GM19035 (cell line): ENCODE data around the gene CNTN6.

Source experiments
- ATAC-seq: cut with Tn5 transposase; IDR thresholded peaks from one replicate; pipeline ENCODE4 v1.9.1; 2021; ENCODE audit not compliant: unreplicated experiment

The CNTN6 gene

DNA sequence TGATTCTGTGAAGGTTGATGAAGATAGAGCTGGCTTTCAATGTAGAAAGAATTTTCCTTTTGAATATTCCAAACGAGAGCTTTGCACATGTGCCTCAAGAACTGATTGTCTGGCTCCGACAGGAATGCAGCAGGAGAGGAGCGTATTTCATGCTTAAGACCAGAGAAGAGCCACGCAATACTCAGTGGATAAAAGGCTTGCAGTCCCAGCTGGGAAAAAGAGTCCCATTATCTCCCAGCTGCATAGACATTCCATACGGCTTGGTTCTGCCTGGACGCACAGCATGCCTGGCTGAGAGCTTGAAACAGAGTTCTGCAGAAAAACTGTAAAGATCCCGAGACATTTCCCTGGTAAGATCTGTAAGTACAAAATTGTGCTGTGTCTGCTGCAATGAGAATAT, at the start of gene CNTN6:
CNTN6 (plus strand) TSS at position 254 of the 400 bp plus-strand sequence. CDS start 54,985 bp downstream, outside the sequence.
- ATAC-seq = no peak

GRCh38 chr3:1048558-1048957, 44.3 kb upstream of the CNTN6 start:
- no peak for ATAC-seq

DNA sequence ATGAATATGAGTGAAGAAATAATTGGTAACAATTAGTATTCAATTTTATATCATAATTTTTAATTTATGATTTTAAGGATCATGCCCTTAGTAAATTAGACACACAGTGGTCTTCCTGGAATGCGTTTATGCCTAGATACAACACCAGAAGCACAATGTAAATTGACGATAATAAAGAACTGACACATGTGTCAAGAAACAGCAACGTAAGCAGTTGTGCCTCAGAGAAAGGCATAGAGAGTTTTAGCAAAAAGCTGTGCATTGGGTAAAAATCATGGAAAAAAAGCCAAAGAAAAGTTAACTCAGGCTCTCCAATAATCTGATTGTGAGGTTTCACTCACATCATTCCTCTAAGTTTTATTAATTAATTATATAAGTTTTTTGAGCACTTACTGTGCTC, 37.0 kb upstream of the CNTN6 start:
- ATAC-seq = no peak

DNA sequence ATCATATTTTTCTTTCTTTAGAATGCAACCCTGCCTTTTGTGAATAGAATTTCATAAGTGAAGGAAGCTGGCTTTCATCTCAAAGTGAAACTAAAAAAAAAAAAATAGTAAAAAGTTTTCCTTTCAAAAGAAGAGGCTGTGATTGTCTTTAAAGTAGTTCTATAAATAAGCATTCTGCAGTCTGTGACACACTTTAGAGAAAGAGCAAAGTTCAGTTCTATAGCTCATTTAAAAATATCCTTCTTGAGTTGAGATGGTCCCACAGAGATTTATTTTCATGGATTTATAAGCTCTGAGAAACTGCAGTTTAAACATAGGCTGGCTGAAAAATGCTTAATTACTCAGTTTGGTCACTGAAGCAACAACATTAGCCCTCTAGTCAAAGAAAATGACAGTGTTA, 36.1 kb upstream of the CNTN6 start:
- ATAC-seq = no peak

DNA sequence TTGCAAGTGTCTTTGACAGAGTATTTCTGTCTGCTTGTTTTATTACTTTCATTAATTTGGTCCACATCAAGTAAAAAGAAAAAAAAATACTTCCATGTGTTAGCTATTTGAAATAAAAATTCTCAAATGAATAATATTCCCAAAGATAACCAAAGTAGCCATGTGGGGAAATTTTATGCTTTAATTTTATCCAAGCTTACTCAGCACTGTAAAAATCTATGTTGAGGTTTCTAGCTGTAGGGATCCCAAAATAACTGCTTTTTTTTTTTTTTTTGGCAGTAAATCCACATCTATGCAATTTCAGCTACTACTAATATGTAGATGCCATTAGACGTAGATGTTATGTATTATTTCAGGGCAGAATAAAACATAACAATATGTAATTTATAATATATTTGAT, 35.4 kb upstream of the CNTN6 start:
- no peak for ATAC-seq

DNA sequence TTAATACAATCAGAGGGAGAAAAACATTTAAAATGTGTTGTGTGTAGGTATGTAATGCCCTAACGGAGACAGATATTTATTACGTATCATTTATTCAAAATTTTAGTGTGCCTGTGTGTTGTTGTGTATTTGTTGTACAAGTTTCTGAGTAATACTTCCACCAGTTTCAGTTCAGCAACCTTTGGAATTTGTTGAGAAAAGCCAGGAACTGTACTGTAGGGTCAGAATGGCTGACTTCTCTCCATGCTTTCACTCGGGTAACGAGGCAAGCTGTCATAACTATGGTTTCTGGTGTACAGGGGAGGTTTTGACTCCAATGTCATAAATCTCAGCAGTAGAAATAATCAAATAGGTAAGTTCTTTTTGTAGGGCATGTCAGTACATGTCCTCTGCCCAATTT, 23.8 kb upstream of the CNTN6 start:
- ATAC-seq = no peak

DNA sequence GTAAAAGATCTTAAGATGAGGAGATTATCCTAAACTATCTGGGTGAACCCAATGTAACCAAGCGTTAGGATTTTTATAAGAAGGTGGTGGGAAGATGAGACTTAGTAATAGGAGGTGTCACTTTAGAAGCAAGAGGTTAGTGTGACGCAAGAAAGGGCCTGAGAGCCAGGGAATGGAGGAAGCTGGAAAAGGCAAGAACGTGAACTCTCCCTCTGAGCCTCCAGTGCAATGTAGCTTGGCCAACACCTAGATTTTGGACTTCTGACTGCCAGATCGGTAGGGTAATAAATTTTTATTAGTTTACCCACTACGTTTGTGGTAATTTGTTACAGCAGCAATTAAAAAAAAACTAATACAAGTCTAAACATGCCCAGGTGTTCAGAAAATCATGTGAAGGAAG, 20.8 kb upstream of the CNTN6 start:
- no peak for ATAC-seq

GRCh38 chr3:1079662-1080061, 13.2 kb upstream of the CNTN6 start:
- ATAC-seq = no peak

GRCh38 chr3:1082108-1082507, 10.7 kb upstream of the CNTN6 start:
- ATAC-seq = peak; percentile 66

DNA sequence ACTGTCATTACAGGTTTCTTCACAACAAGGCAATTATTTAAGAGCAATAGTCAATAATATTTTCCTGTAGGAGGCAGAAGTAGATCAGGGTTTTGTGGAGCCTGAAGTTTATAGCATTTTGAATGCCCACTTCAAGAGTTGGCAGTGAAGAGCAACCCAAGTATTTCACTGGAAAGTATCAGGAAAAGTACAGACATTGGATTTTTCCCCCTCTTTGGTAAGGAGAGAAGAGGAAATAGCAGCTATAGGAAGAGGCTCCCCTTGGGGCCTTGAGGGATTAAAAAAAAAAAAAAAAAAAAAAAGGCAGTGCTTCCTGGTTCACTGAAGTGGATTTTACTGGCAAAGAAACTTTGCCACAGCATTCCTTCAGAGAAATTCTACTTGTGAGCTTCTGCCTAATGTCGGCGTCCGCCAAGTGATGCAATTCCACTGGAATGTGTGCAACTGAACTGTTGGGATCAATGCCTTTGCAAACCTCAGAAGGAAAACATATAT, 5.7 kb upstream of the CNTN6 start:
- ATAC-seq = no peak

GRCh38 chr3:1088503-1088902, 4.3 kb upstream of the CNTN6 start:
- ATAC-seq = no peak

DNA sequence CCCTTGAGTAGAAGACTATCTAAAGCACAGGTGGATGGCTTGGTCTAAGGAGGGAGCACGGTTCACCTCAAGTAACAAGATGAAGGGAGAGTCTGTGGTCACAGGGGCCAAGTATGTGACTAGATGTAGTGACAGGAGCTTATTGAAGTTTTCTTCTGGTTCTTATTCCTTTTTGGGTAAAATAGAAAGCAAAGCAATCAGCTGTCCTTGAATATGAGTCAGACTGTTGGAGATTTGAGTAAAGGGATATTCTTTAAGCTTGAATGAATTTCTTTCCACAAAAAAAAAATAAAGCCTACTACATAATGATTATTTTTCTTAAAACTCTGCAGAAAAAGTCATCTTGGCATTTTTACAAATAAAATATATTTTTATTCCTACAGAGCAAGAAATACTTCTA, 1.5 kb upstream of the CNTN6 start:
- no peak for ATAC-seq

DNA sequence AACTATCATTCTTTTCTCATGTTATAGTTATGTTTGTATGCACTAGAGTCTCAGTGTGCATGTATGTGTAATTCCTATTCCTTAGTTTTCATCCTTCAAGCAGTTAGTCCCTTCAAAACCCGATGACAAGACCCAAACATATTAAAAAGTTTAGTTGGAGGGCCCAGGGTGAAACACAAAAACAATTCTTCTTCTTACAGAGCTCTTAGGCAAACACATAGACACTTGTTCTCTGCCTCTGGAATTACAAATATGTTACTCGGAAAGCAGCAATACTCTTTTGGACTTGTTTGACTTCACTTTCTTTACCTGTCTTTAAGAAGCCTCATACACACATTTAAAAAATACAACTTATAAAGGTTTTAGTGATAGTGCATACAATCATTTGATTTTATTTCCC, 763 bp upstream of the CNTN6 start:
- ATAC-seq = no peak

DNA sequence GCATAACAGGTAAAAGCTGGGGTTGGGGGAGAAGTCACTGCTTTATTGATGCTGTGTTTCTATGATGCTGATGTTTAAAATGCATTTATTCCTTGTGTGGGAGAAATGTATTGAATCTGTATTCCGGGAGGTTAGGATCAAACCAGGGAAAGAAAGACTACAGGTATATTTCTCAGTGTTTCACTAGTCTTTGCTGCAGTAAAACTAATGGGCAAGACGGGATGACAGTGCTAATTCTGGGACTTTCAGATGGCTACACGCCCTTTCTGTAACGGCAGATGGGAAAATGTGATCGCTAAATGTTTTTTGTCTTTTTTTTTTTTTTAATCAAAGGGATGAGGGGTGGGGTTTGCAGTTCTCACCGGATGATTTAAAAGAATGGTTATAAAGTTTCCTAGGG, 393 bp downstream of the CNTN6 start:
- ATAC-seq = no peak

DNA sequence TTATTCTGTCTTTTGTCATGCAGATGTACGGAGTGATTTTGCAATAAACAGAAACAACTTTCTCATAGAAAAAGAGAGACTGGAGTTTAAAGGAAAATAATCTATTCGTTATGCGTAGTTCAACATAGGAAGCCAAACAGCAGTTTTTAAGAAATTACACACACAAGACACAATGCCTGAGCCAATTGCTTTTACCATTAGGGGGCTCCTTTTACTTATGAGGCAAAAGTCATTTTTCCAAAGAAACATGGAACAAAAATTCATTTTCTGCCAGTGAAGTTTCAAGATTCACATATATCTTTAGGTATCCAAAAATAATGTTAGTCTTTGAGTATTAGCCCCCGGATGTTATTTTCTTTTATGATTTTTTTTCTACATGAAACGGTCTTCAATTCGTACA, 10.7 kb downstream of the CNTN6 start:
- ATAC-seq = no peak

- no peak for ATAC-seq
Measured at GRCh38 chr3:1117843-1118473, 25.1 kb downstream of the CNTN6 start.

DNA sequence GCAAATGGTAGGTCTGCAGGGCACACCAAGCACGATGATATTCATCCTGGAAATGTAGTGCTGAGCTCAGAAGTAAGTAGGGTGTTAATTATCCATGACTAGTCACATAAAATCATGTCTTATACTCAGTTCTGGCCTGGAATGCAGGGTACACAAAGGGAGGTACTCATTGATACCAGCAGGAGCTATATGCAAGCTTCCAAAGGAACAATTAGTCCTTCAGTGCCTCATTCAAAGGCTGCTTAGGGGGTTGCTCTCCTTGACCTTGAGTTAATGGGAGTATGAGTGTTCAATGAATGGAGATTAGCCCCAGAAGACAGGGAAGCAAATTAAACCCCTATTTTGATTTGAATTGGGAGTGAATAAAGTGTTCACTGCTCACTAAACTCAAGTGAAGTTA, 38.3 kb downstream of the CNTN6 start:
- no peak for ATAC-seq

DNA sequence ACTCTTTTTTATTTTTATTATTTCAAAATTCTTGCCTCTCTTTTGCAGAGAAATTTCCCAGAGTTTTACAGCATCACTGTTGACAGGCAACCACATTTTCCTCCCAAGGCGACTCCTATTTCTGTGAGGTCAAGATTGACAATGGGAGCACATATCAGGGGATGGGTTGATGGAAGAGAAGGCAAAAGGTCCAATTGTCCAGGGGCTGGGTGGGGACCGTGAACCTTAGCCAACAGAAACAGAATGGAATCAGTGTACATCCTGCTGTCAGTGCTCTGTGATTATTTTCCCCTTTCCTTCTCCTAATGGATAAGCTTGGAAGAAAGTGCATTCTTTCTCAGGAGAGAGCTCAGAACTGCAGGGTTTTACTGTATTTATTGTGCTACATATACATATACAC, 42.4 kb downstream of the CNTN6 start:
- ATAC-seq = no peak

DNA sequence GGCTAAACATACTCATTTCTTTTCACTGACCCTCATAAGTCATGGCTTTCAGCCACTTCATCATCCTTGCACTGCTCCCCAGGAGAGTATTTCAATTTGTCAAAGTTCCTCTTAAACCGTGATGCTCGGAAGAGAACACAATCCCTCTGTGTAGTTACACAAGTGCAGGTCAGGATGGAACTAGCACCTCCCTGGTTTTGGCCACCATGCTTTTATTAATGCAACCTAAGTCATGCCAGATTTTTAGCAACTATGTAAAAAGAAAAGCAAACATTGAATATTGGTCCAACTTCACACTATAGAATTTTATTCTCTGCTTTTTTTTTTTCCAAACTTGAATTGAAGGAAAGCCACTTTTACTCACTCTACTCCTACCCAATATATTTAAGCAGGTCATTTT, 45.2 kb downstream of the CNTN6 start:
- no peak for ATAC-seq

- ATAC-seq = no peak
Measured at GRCh38 chr3:1139071-1139470, 46.2 kb downstream of the CNTN6 start.

DNA sequence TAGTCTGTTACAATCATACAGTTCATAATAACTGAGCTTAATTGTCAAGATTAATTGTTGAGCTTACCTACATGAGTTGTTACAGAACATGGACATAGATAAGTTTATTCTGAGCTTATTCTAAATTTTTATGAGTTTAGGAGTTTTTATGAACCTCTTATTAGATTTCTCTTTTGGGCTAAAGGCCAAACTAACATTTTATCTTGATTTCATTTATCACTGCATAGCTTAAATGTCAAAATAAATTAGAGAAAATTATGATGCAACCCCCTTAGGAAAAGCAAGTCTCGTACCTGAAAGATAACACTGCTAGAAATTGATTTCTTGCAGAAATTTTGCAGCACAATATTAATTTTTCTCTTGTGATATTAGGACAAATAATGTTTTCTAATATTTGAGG, 54.5 kb downstream of the CNTN6 start:
- no peak for ATAC-seq

GRCh38 chr3:1147819-1148218, 55.0 kb downstream of the CNTN6 start:
- ATAC-seq = no peak

GRCh38 chr3:1164101-1164500, 71.3 kb downstream of the CNTN6 start:
- no peak for ATAC-seq
